Endothelial cell of umbilical vein (primary cell): ENCODE measurements around the gene NUB1. TPM values are rescaled to one million over a fixed set of nuclear protein-coding genes. Genes with fewer than 3 reads are reported as not detected.

ENCODE experiments used
- BruUV-seq: library from RNA; stranded (reverse); fragments of 400-500 nt; replicated peaks from 2 replicates; lab custom pipeline; 2021; lab: Mats Ljungman, UMichigan
- CTCF ChIA-PET: fragments of 300-600, 350-600 bp; sonication (Branson Sonifier 250); formaldehyde crosslinking; loops from one replicate; lab custom pipeline; 2021; ENCODE audit warnings: antibody characterized with exemption, inconsistent platforms; lab: Charles Lee
- POLR2A ChIA-PET: fragments of 300-600, 350-600 bp; sonication (Branson Sonifier 250); formaldehyde crosslinking; loops from one replicate; lab custom pipeline; 2021; ENCODE audit warnings: antibody characterized with exemption, inconsistent platforms; lab: Charles Lee
- DNase-seq: peaks from one replicate; pipeline ENCODE4 v3.0.0-alpha.2; 2011; ENCODE audit warnings: low read depth, low spot score
- FAIRE-seq: peaks from 2 replicates; lab custom pipeline; 2011; peaks lifted over from hg19 to GRCh38; lab: Jason Lieb, UNC
- H2AFZ ChIP-seq: 2 replicates; pipeline ENCODE4 v1.6.0; 2012; ENCODE audit warnings: low read depth, low read length, control low read depth, inconsistent platforms
- H3K27ac ChIP-seq: 2 replicates; pipeline ENCODE4 v1.5.1; 2011; ENCODE audit warnings: low read depth, mild to moderate bottlenecking, control low read depth, low read length, moderate library complexity; ENCODE audit not compliant: insufficient read depth
- H3K27me3 ChIP-seq, 2 experiments: 2 replicates each; pipeline versions ENCODE4 v1.6.0 to v1.6.1; 2011; ENCODE audit warnings: low read length in 2 of 2, mixed read lengths in 1 of 2; ENCODE audit not compliant: control insufficient read depth in 2 of 2, insufficient read depth in 2 of 2
- H3K36me3 ChIP-seq, 2 experiments: 2 replicates in 1 of 2; 3 replicates in 1 of 2; pipeline ENCODE4 v1.5.1; 2011; ENCODE audit warnings: low read length in 2 of 2, mild to moderate bottlenecking in 1 of 2, moderate library complexity in 1 of 2; ENCODE audit not compliant: control insufficient read depth in 2 of 2, insufficient read depth in 2 of 2; ENCODE audit errors: extremely low read depth in 1 of 2
- H3K4me1 ChIP-seq: 3 replicates; pipeline ENCODE4 v1.5.1; 2011; ENCODE audit warnings: mild to moderate bottlenecking, low read length; ENCODE audit not compliant: control insufficient read depth, insufficient read depth; ENCODE audit errors: extremely low read depth
- H3K4me2 ChIP-seq: 2 replicates; pipeline ENCODE4 v1.6.1; 2011; ENCODE audit warnings: low read length, control low read depth, mixed read lengths; ENCODE audit not compliant: insufficient read depth
- H3K4me3 ChIP-seq, 3 experiments: fragments of 200-600 bp in 1 of 3; sonication (generic), shearing (Covaris generic) in 1 of 3; replicated peaks in 1 of 3; 2 replicates each; pipeline ENCODE4 v1.5.1; 2011 to 2016; ENCODE audit warnings: control low read depth in 3 of 3, low read length in 3 of 3, mild to moderate bottlenecking in 2 of 3, inconsistent platforms in 1 of 3, low read depth in 1 of 3, moderate library complexity in 1 of 3; ENCODE audit not compliant: insufficient read depth in 1 of 3
- H3K79me2 ChIP-seq: 2 replicates; pipeline ENCODE4 v1.6.0; 2012; ENCODE audit warnings: low read length, inconsistent platforms; ENCODE audit not compliant: control insufficient read depth, insufficient read depth
- H3K9ac ChIP-seq: replicated peaks from 2 replicates; pipeline ENCODE3; 2011; ENCODE audit warnings: low read length, control low read depth; ENCODE audit not compliant: insufficient read depth; ENCODE audit errors: extremely low read depth
- H3K9me1 ChIP-seq: replicated peaks from 3 replicates; pipeline ENCODE4 v1.6.0; 2011; ENCODE audit warnings: mild to moderate bottlenecking, low read length; ENCODE audit not compliant: control insufficient read depth, insufficient read depth; ENCODE audit errors: extremely low read depth
- H3K9me3 ChIP-seq: replicated peaks from 2 replicates; pipeline ENCODE4 v1.5.1; 2012; ENCODE audit warnings: low read length, inconsistent platforms; ENCODE audit not compliant: control insufficient read depth, insufficient read depth
- H4K20me1 ChIP-seq: replicated peaks from 2 replicates; pipeline ENCODE3; 2011; ENCODE audit warnings: mild to moderate bottlenecking, low read length; ENCODE audit not compliant: control insufficient read depth, insufficient read depth; ENCODE audit errors: extremely low read depth
- EZH2 ChIP-seq: IDR thresholded peaks from 2 replicates; pipeline ENCODE4 v1.6.1; 2012; ENCODE audit warnings: borderline replicate concordance, low read depth, mild to moderate bottlenecking, moderate library complexity, low read length, inconsistent platforms; ENCODE audit not compliant: severe bottlenecking
- GATA2 ChIP-seq: IDR thresholded peaks from 2 replicates; pipeline ENCODE4 v1.7.0; 2011; ENCODE audit warnings: low read depth, mild to moderate bottlenecking, moderate library complexity, mixed read lengths, low read length; ENCODE audit not compliant: insufficient read length, insufficient read depth
- MAX ChIP-seq: IDR thresholded peaks from 2 replicates; pipeline ENCODE4 v1.6.1; 2011; ENCODE audit not compliant: insufficient read depth, insufficient read length
- MYC ChIP-seq: IDR thresholded peaks from one replicate; pipeline ENCODE4 v1.6.1; 2011; ENCODE audit warnings: mild to moderate bottlenecking, low read depth, low read length
- POLR2AphosphoS5 ChIP-seq: IDR thresholded peaks from 2 replicates; pipeline ENCODE4 v1.6.1; 2012; ENCODE audit warnings: low read depth, mild to moderate bottlenecking, control low read depth, low read length, moderate library complexity; ENCODE audit not compliant: insufficient read depth
- dilution Hi-C: fragments of 300-500 bp; cut with MboI; formaldehyde crosslinking; loops from one replicate; pipeline ENCODE4 v1.15.0; 2019; ENCODE audit warnings: low sequenced_read_pairs; ENCODE audit not compliant: extremely low pct_ligation_motif_present
- intact Hi-C: fragments of 100-400 bp; cut with micrococcal nuclease; formaldehyde crosslinking; loops from one replicate; pipeline ENCODE4 v1.10.0; 2022
- polyA plus RNA-seq, 4 experiments: library from polyadenylated mRNA; depleted of rRNA in 3 of 4; stranded (reverse) in 3 of 4; unstranded in 1 of 4; fragments of >200 nt; gene quantifications; 2 replicates each; pipeline versions ENCODE4 v1.2.1 to v1.2.3, GENCODE V29; 2011 to 2012; ENCODE audit warnings: missing spikeins in 1 of 4
- total RNA-seq: library from RNA; stranded (reverse); gene quantifications from 2 replicates; pipeline ENCODE4 v1.2.3, GENCODE V29; 2021
- TF ChIP-seq, protein P1 (sequence below), 2 donors: IDR thresholded peaks; 1 replicate in 1 of 2; 2 replicates in 1 of 2; pipeline ENCODE4 v1.5.1; 2011; ENCODE audit warnings: low read length in 2 of 2, mild to moderate bottlenecking in 2 of 2, moderate library complexity in 2 of 2, control low read depth in 1 of 2, inconsistent platforms in 1 of 2, low read depth in 1 of 2; ENCODE audit not compliant: insufficient read depth in 1 of 2; ENCODE audit errors: extremely low read depth in 1 of 2

Gene NUB1
- total and polyA plus RNA-seq, 2 donors (not counting 3 experiments of a cell fraction or from before 2014, with no cell fraction given) = 28.0 to 46.2 TPM

- dilution Hi-C loops = no loop called here
- Histone ChIP-seq H3K9ac (no peak overlapping the region), H4K20me1 (no peaks in the 10 kb centered on the region), H3K27me3 (peaks cover 4 to 6% of the 10 kb centered on the region in 2 experiments), H2AFZ (no peak overlapping the region), H3K4me3 (no peak overlapping the region), H3K36me3 (no peaks in the 10 kb centered on the region), H3K9me1 (no peaks in the 10 kb centered on the region), H3K9me3 (no peaks in the 10 kb centered on the region), H3K4me2 (no peak overlapping the region), H3K4me1 (no peaks in the 10 kb centered on the region), H3K27ac (no peak overlapping the region), H3K79me2 (no peaks in the 10 kb centered on the region)
- intact Hi-C loops = no loop called here
- no peak for DNase-seq
- ChIA-PET CTCF (interaction anchor here (1.0 to 4.4 kb wide), 2 partner anchors 26 to 131 kb away, joined by 5 to 51 read pairs; no protein-coding TSS in a partner anchor), POLR2A (no interaction called here)
- BruUV-seq = no TSS peak
- TF ChIP-seq MAX (no peak), MYC (no peak), POLR2AphosphoS5 (no peak), GATA2 (no peak), EZH2 (no peak)
- TF ChIP-seq, protein P1, sequence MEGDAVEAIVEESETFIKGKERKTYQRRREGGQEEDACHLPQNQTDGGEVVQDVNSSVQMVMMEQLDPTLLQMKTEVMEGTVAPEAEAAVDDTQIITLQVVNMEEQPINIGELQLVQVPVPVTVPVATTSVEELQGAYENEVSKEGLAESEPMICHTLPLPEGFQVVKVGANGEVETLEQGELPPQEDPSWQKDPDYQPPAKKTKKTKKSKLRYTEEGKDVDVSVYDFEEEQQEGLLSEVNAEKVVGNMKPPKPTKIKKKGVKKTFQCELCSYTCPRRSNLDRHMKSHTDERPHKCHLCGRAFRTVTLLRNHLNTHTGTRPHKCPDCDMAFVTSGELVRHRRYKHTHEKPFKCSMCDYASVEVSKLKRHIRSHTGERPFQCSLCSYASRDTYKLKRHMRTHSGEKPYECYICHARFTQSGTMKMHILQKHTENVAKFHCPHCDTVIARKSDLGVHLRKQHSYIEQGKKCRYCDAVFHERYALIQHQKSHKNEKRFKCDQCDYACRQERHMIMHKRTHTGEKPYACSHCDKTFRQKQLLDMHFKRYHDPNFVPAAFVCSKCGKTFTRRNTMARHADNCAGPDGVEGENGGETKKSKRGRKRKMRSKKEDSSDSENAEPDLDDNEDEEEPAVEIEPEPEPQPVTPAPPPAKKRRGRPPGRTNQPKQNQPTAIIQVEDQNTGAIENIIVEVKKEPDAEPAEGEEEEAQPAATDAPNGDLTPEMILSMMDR (IDR thresholded peaks at IDR 0.05; ENCODE audit: extremely low read depth in 1 of 2, insufficient read depth in 1 of 2, low read depth in 1 of 2, low read length in 2 of 2) = no peak
- no peak for FAIRE-seq
These were observed 23.7 kb upstream of the NUB1 start for GRCh38 chr7:151317936-151318335.
